Measurements from ENCODE around the gene RCHY1. TPM values are rescaled to one million over a fixed set of nuclear protein-coding genes. Genes with fewer than 3 reads are reported as not detected.
A peak's percentile ranks its signal among the peaks of the same experiment; 100 is the strongest.

Gene RCHY1
- total RNA-seq, 4 donors from 2014 or later = 14.0 to 18.7 (median 15.8) TPM

GRCh38 chr4:75516144-75516543, 1.9 kb upstream of the RCHY1 start:
- Histone ChIP-seq H3K36me3 (peaks cover 0 to 30% of the 10 kb centered on the region in 2 donors), H3K4me1 (peaks cover 34 to 38% of the 10 kb centered on the region in 2 donors), H3K4me3 (no peak overlapping the region), H3K9me3 (no peaks in the 10 kb centered on the region), H3K27me3 (no peaks in the 10 kb centered on the region), H3K27ac (no peak overlapping the region)
- no peak for ATAC-seq
- intact Hi-C loops (cut with DNase I; ENCODE audit: low total_unique reads) (loop anchor here (10.0 kb wide), 1 partner anchor 581 kb away; the partner anchor contains the start of gene PARM1), in situ Hi-C loops (cut with MboI; ENCODE audit: low sequenced_read_pairs in 4 of 4) (no loop called here)
- TF ChIP-seq POLR2A (IDR thresholded peaks at IDR 0.05) (no peak), CTCF (IDR thresholded peaks at IDR 0.05 in 4 of 5, conservative IDR thresholded peaks at IDR 0.05 in 1 of 5) (no peak)
- DNase-seq = no peak

GRCh38 chr4:75514949-75515612, 878 bp upstream of the RCHY1 start:
- H3K27me3 ChIP-seq = no peaks in the 10 kb centered on the region
- peak overlapping the region; percentile 86 to 93 (median 88) for H3K4me3 ChIP-seq
- peaks cover 44 to 49% of the 10 kb centered on the region in 2 donors for H3K4me1 ChIP-seq
- ATAC-seq (peak; percentile 6 to 7), DNase-seq (no peak)
- H3K36me3 ChIP-seq = peaks cover 0 to 30% of the 10 kb centered on the region in 2 donors
- in situ Hi-C loops (cut with MboI; ENCODE audit: low sequenced_read_pairs in 4 of 4) = no loop called here
- TF ChIP-seq POLR2A (IDR thresholded peaks at IDR 0.05) (no peak), CTCF (IDR thresholded peaks at IDR 0.05 in 4 of 5, conservative IDR thresholded peaks at IDR 0.05 in 1 of 5) (no peak)
- intact Hi-C loops (cut with DNase I; ENCODE audit: low total_unique reads) = loop anchor here (2.0 to 10.0 kb wide), 3 partner anchors 210 to 580 kb away; partner anchors contain the start of genes NAAA, PARM1 and USO1
- H3K27ac ChIP-seq = peak overlapping the region; percentile 95 to 96 (median 95)
- H3K9me3 ChIP-seq = no peaks in the 10 kb centered on the region

- Histone ChIP-seq H3K9me3 (no peaks in the 10 kb centered on the region), H3K27ac (peak overlapping the region; percentile 95 to 96 (median 95)), H3K4me3 (peak overlapping the region; percentile 86 to 93 (median 88)), H3K27me3 (no peaks in the 10 kb centered on the region), H3K36me3 (peaks cover 0 to 23% of the 10 kb centered on the region in 2 donors), H3K4me1 (peaks cover 56 to 60% of the 10 kb centered on the region in 2 donors)
- in situ Hi-C loops (cut with MboI; ENCODE audit: low sequenced_read_pairs in 4 of 4) = no loop called here
- TF ChIP-seq POLR2A (IDR thresholded peaks at IDR 0.05) (no peak), CTCF (IDR thresholded peaks at IDR 0.05 in 4 of 5, conservative IDR thresholded peaks at IDR 0.05 in 1 of 5) (no peak)
- ATAC-seq (peak in 1 of 2 donors; percentile 4), DNase-seq (no peak)
- intact Hi-C loops (cut with DNase I; ENCODE audit: low total_unique reads) = loop anchor here (2.0 to 10.0 kb wide), 4 partner anchors 211 to 1643 kb away; partner anchors contain the start of genes CCNG2, NAAA, PARM1 and USO1
Measured at GRCh38 chr4:75513526-75514130, 575 bp downstream of the RCHY1 start.

GRCh38 chr4:75512386-75513211, 1.6 kb downstream of the RCHY1 start:
- peaks cover 0 to 13% of the 10 kb centered on the region in 2 donors for H3K36me3 ChIP-seq
- intact Hi-C loops (cut with DNase I; ENCODE audit: low total_unique reads) = loop anchor here (2.0 to 10.0 kb wide), 2 partner anchors 578 to 1644 kb away; partner anchors contain the start of genes CCNG2 and PARM1
- H3K27me3 ChIP-seq = no peaks in the 10 kb centered on the region
- peak overlapping the region; percentile 86 to 93 (median 88) for H3K4me3 ChIP-seq
- H3K9me3 ChIP-seq = no peaks in the 10 kb centered on the region
- ATAC-seq = no peak
- no peak for DNase-seq
- H3K4me1 ChIP-seq = peaks cover 57 to 60% of the 10 kb centered on the region in 2 donors
- in situ Hi-C loops (cut with MboI; ENCODE audit: low sequenced_read_pairs in 4 of 4) = no loop called here
- peak overlapping the region; percentile 95 to 96 (median 95) for H3K27ac ChIP-seq
- no peak for TF ChIP-seq CTCF (IDR thresholded peaks at IDR 0.05 in 4 of 5, conservative IDR thresholded peaks at IDR 0.05 in 1 of 5)
